ENCODE data around the gene NLK.
"Not testable (repeated sequence)": the region's sequence is repeated elsewhere in the genome, so short reads cannot be mapped to it uniquely, and the experiment has no call there.

NLK gene

GRCh38 chr17:28072936-28073533 lies 30.6 kb downstream of the NLK start:
- no peak for DNase-seq (ENCODE audit: low read depth)

- DNase-seq (ENCODE audit: low read depth): no peak
Measured at GRCh38 chr17:28074010-28074409, 31.5 kb downstream of the NLK start.

- DNase-seq (ENCODE audit: low read depth): no peak
Measured at GRCh38 chr17:28076144-28076543, 33.7 kb downstream of the NLK start.

DNA sequence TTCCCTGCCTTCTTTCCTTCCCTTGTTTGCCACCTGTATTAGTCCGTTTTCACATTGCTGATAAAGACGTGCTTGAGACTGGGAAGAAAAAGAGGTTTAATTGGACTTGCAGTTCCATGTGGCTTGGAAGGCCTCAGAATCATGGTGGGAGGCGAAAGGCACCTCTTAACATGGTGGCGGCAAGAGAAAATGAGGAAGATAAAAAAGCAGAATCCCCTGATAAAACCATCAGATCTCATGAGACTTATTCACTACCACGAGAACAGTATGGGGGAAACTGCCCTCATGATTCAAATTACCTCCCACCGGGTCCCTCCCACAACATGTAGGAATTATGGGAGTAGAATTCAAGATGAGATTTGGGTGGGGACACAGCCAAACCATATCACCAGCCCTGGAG lies 34.7 kb downstream of the NLK start:
- DNase-seq (ENCODE audit: low read depth): not testable (repeated sequence)

- DNase-seq (ENCODE audit: low read depth): no peak
Measured at GRCh38 chr17:28078341-28079229, 36.1 kb downstream of the NLK start.

DNA sequence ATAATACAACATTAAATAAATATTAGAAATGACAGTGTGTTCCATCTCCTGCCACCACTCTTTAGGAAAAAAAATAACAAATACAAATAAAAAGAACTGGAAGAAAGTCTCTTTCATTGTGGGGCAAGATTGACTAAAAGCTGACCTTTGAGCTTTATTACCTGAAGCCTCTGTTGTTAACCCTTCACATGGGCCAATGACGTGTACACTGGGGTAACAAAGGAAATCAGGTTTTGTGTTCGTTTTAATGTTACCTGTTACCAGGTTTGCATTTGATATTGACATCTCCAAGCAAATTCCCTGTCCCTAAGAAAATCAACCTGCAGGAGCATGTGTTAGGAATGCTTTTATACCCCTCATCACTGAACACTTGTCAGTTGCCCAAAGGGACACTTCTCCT lies 39.0 kb downstream of the NLK start:
- no peak for DNase-seq (ENCODE audit: low read depth)

GRCh38 chr17:28085766-28086165 lies 43.3 kb downstream of the NLK start:
- no peak for DNase-seq (ENCODE audit: low read depth)

- DNase-seq (ENCODE audit: low read depth): no peak
Measured at GRCh38 chr17:28086519-28086918, 44.0 kb downstream of the NLK start.

DNA sequence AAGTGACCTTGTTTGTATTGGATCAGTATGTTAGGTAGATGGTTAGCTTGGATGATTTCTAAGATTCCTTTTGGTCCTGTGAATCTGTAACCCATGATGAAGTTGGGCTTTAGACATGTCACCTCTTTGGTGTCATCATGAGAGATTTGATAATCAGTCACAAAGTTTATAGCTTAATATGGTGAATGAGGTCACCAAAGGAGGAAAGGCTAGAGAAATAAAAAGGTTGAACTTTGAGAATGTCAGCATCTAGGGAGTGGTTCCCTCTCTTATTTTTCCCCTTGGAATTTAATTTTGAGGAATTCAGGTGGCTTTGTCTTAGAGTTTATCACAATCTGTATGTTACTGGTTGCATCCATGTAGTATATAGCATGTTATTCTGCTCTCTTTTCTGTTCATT lies 45.3 kb downstream of the NLK start:
- DNase-seq (ENCODE audit: low read depth): no peak

- no peak for DNase-seq (ENCODE audit: low read depth)
Measured at GRCh38 chr17:28090551-28090950, 48.1 kb downstream of the NLK start.

- no peak for DNase-seq (ENCODE audit: low read depth)
Measured at GRCh38 chr17:28092088-28092487, 49.6 kb downstream of the NLK start.

GRCh38 chr17:28093999-28094716 lies 51.7 kb downstream of the NLK start:
- DNase-seq (ENCODE audit: low read depth): no peak

DNA sequence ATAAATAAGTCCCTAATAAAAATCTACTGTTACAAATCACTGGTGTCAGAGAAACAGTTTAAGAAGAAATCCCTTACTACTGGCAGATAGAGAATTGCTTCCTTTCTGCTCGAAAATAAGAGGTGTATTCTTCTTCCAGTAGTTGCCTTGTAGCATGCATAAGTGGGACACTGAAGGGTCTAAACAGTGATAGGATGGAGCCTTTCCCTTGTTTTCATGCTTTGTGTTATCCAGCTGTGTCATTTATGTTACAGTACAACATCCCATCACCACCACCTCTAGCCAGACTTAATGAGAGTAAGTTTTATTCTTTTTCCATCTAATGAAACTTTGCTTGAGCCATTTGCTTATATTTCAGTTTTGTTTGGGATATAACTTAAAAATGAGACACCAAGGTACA lies 54.3 kb downstream of the NLK start:
- DNase-seq (ENCODE audit: low read depth): no peak

DNA sequence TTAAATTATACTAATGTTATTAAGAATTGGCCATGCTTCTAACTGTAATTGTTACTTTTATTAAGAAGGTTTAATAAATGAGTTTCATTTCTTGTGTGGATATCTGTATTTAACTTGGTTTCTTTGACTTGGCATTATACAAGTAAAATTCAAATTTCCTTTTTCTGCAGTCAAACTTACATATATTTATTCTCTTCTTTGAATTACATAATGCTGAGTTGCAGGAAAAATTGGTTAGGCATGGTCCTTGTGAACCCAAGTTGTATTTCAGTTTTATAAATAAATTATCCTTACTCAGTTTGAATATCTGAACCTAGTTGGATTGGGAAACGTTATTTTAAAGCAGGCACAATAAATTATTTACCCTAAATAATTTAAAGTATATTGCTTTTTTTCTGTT lies 54.8 kb downstream of the NLK start:
- no peak for DNase-seq (ENCODE audit: low read depth)

- no peak for DNase-seq (ENCODE audit: low read depth)
Measured at GRCh38 chr17:28097901-28098300, 55.4 kb downstream of the NLK start.

DNA sequence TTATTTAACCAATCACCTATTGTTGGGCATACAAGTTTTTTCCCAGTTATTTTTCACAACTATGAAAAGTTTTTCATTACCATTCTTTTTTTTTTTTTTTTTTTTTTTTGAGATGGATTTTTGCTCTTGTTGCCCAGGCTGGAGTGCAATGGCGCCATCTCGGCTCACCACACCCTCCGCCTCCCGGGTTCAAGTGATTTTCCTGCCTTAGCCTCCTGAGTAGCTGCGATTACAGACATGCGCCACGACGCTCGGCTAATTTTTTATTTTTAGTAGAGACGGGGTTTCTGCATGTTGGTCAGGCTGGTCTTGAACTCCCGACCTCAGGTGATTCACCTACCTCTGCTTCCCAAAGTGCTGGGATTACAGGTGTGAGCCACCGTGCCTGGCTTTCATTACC lies 56.1 kb downstream of the NLK start:
- not testable (repeated sequence) for DNase-seq (ENCODE audit: low read depth)

DNA sequence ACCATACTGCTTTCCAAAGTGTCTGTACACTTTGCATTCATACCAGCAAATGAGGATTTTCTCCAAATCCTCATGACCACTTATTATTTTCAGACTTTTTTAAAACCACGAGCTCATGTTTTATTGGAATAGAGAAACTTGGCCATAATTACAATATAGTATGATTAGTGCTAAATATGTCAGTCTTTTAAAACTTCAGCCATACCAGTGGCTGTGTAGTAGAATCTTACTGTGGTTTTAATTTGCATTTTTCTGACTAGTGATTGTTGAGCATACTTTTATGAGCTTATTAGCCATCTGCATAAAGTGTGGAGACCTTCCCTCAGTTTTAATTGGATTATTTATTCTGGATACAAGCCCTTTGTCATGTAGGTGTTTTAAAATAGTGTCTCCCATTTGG lies 57.8 kb downstream of the NLK start:
- no peak for DNase-seq (ENCODE audit: low read depth)

DNA sequence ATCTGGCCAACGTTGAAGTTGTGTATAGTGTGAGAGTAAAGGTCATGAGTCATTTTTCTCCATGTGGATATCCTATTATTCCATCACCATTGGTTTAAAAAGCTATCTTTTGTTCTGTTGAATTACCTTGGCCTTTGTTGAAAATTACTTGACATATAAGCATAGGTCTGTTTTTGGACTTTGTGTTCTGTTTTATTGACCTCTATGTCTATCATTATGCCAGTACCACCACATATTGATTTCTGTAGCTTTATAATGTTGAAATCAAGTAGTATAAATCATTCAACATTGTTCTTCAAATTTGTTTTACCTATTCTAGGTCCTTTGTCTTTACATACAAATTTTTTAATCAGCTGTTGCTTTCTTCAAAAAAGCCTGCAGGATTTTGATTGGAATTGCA lies 58.5 kb downstream of the NLK start:
- no peak for DNase-seq (ENCODE audit: low read depth)

DNA sequence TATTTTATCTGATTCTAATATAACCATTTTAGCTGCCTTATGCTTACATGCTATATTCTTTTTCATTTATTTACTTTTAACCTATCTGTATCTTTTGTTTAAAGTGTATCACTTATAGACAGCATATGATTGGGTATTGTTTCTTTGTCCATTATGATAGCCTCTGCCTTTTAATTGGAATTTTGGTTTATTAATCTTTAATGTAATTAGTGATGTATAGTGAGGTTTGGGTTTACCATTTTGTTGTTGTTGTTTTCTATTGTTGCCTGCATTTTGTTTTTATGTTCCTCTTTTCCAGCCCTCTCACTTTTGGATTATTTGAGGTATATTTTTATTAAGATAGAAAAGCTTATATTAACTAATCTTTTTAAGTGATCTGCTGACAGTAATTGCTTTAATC lies 59.4 kb downstream of the NLK start:
- DNase-seq (ENCODE audit: low read depth): no peak

GRCh38 chr17:28105501-28105900 lies 63.0 kb downstream of the NLK start:
- no peak for DNase-seq (ENCODE audit: low read depth)

- no peak for DNase-seq (ENCODE audit: low read depth)
Measured at GRCh38 chr17:28110184-28110583, 67.7 kb downstream of the NLK start.

DNA sequence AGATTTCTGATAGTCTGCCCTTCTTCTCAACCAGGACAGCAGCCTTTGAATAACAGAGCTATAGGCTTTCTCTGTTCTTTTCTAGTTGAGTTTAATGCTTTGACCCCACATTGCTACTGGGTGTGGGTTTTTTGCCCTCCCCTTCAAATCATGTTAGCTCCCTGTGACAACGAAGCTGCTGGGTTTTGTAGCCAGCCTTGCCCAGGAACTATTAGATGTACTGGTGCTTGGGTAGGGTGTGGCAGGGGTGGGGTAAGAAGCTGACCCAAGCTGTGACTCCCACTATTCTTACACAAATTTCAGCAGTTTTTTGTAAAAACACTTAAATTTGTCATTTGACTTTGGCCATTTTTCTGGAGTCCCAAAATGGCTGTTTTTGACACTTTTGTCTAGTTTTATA lies 69.7 kb downstream of the NLK start:
- no peak for DNase-seq (ENCODE audit: low read depth)

DNA sequence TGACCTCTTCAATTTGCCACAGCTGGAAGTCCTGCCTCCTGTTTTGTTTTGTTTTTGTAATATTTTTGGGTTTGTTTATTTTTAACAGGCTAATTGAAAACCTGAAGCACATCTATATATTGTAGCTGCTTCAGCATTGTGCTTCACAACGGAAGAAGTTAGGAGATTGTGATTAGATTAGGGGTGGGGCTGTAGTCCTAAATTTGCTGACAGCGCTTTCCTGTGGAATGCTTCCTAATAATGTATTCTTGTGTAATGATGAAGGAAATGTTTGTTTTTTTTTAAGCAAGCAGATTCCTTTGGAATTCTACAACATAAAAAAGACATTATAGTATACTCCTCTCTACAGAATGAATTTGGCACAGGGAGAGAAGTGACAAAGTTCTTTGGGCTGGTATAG lies 70.1 kb downstream of the NLK start:
- no peak for DNase-seq (ENCODE audit: low read depth)

Data from stimulated activated CD4-positive, alpha-beta T cell treated with anti-CD3 and anti-CD28 coated beads, Interleukin-2, amount 100 ng/mL, for 4 hours (primary cell).